Naive thymus-derived CD4-positive, alpha-beta T cell (primary cell): ENCODE measurements around the gene PKIG. TPM values are rescaled to one million over a fixed set of nuclear protein-coding genes. Genes with fewer than 3 reads are reported as not detected.

Experiments
- ATAC-seq: fragments of 150-1000 bp; cut with Tn5 transposase; 2 replicates; pipeline ENCODE4 v1.10.0; 2021; ENCODE audit warnings: mild to moderate bottlenecking, moderate library complexity
- CTCF ChIA-PET: fragments of 350-600 bp; sonication (Branson Sonifier 250); formaldehyde crosslinking; loops from one replicate; lab custom pipeline; 2021; ENCODE audit warnings: antibody characterized with exemption; lab: Charles Lee
- POLR2A ChIA-PET: fragments of 350-600 bp; sonication (Branson Sonifier 250); formaldehyde crosslinking; loops from one replicate; lab custom pipeline; 2021; ENCODE audit warnings: antibody characterized with exemption, inconsistent platforms; lab: Charles Lee
- DNase-seq, 9 donors: peaks; one replicate each; pipeline versions ENCODE4 v3.0.0 to v3.0.0-alpha.2; 2020 to 2022; ENCODE audit warnings: mixed read lengths in 1 of 9
- H3K27ac ChIP-seq: one replicate; pipeline ENCODE4 v1.7.0; 2013; ENCODE audit warnings: mild to moderate bottlenecking, low read depth, low read length, moderate library complexity
- H3K27me3 ChIP-seq, 2 donors: one replicate each; pipeline ENCODE4 v1.7.0; 2013; ENCODE audit warnings: low read length in 2 of 2, mild to moderate bottlenecking in 2 of 2, moderate library complexity in 2 of 2; ENCODE audit not compliant: control insufficient read depth in 2 of 2, insufficient read depth in 2 of 2
- H3K36me3 ChIP-seq, 3 experiments: 1 replicate in 2 of 3; 2 replicates in 1 of 3; pipeline ENCODE4 v1.7.0; 2013; ENCODE audit warnings: low read length in 3 of 3, mild to moderate bottlenecking in 3 of 3, moderate library complexity in 1 of 3; ENCODE audit not compliant: insufficient read depth in 3 of 3, control insufficient read depth in 2 of 3
- H3K4me1 ChIP-seq, 2 donors: one replicate each; pipeline ENCODE4 v1.7.0; 2013; ENCODE audit warnings: low read length in 2 of 2, mild to moderate bottlenecking in 2 of 2, moderate library complexity in 1 of 2; ENCODE audit not compliant: control insufficient read depth in 2 of 2, insufficient read depth in 2 of 2
- H3K4me3 ChIP-seq: 2 replicates; pipeline ENCODE4 v1.7.0; 2013; ENCODE audit warnings: mild to moderate bottlenecking, low read length
- H3K9me3 ChIP-seq, 3 experiments: 1 replicate in 2 of 3; 2 replicates in 1 of 3; pipeline ENCODE4 v1.7.0; 2013; ENCODE audit warnings: low read length in 3 of 3; ENCODE audit not compliant: control insufficient read depth in 2 of 3
- H3K27ac Mint-ChIP-seq, 9 donors: one replicate each; pipeline ENCODE4 v1.8.0; 2020 to 2022; ENCODE audit warnings: mixed read lengths in 9 of 9, mild to moderate bottlenecking in 8 of 9, moderate library complexity in 5 of 9, inconsistent platforms in 2 of 9
- H3K27me3 Mint-ChIP-seq, 5 donors: one replicate each; pipeline ENCODE4 v1.8.0; 2021 to 2022; ENCODE audit warnings: mixed read lengths in 5 of 5, mild to moderate bottlenecking in 1 of 5
- H3K36me3 Mint-ChIP-seq, 5 donors: one replicate each; pipeline ENCODE4 v1.8.0; 2020 to 2022; ENCODE audit warnings: mixed read lengths in 5 of 5, mild to moderate bottlenecking in 3 of 5, inconsistent platforms in 1 of 5
- H3K4me1 Mint-ChIP-seq, 7 donors: one replicate each; pipeline ENCODE4 v1.8.0; 2020 to 2022; ENCODE audit warnings: mixed read lengths in 7 of 7, mild to moderate bottlenecking in 3 of 7, inconsistent platforms in 1 of 7
- H3K4me3 Mint-ChIP-seq, 10 donors: one replicate each; pipeline ENCODE4 v1.8.0; 2020 to 2022; ENCODE audit warnings: mild to moderate bottlenecking in 10 of 10, mixed read lengths in 10 of 10, moderate library complexity in 6 of 10, inconsistent platforms in 2 of 10
- H3K9me3 Mint-ChIP-seq, 11 donors: one replicate each; pipeline ENCODE4 v1.8.0; 2020 to 2022; ENCODE audit warnings: mixed read lengths in 11 of 11, mild to moderate bottlenecking in 4 of 11, inconsistent platforms in 1 of 11, moderate library complexity in 1 of 11
- intact Hi-C, 2 donors: fragments of 100-400 bp; cut with micrococcal nuclease; formaldehyde crosslinking; loops; one replicate each; pipeline ENCODE4 v1.15.1; 2023
- polyA plus RNA-seq, 2 donors: library from polyadenylated mRNA; unstranded; fragments of 300-500 nt; fragmentation: Illumina TruSeq; gene quantifications; one replicate each; pipeline ENCODE4 v1.2.3, GENCODE V29; 2021
- total RNA-seq, 6 experiments: library from RNA in 5 of 6; stranded (reverse) in 5 of 6; gene quantifications; 1 replicate in 5 of 6; 2 replicates in 1 of 6; pipeline ENCODE4 v1.2.3 and lab custom pipeline; 2021 to 2026

Gene PKIG
- total and polyA plus RNA-seq, 7 experiments from 2014 or later, result 1.9 to 6.0 (median 2.9) TPM

DNA sequence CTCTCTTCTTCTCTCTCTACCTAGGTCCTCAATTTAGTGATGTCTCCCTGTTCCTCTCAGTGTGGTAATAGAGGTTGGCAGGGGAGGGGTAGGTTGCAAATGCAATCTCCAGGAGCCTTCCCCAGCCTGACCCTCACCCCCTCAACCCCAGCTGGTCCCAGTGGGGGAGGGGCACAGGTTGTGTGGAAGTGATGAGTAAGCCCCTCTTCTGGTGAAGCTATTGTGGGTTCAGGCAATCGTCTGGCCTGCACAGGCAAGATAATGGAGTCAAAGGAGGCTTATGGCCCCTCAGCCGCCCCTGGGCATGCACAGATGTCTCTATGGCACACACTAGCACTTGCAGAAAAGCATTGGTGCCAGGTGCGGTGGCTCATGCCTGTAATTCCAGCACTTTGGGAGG, 79.9 kb downstream of the PKIG start:
- CTCF ChIA-PET, result interaction anchor here (1.3 kb wide), 1 partner anchor 23 kb away, joined by 3 read pairs; no protein-coding TSS in a partner anchor
- POLR2A ChIA-PET, result interaction anchor here (0.8 kb wide), 1 partner anchor 9 kb away, joined by 3 read pairs; no protein-coding TSS in a partner anchor

DNA sequence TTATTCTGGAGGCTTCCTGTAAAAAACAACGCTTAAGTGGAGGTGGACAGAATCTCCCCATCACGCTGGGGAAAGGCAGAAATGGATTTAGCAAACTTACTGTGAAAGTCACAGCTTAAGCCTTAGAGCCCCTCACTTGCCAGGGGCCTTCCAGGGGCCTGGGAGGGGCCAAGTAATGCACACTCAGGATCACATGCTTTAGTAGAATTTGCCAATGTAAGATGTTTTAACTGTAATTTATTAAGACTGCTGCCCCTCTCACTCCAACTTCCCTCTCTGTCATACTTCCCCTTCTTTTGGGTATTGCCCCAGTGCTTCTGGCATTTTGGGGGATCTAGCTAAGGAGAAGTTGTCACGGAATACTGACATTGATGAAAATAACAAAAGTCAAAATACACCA, 81.8 kb downstream of the PKIG start:
- ChIA-PET POLR2A (no interaction called here), CTCF (interaction anchor here (1.3 to 1.5 kb wide), 2 partner anchors 14 to 84 kb away, joined by 3 to 6 read pairs; no protein-coding TSS in a partner anchor)
- no peaks in the 10 kb centered on the region for H3K27me3 ChIP-seq
- H3K27me3 Mint-ChIP-seq, result no peaks in the 10 kb centered on the region
- peaks cover 0 to 32% (median 3%) of the 10 kb centered on the region in 3 experiments for H3K36me3 ChIP-seq
- H3K4me3 Mint-ChIP-seq, result no peak overlapping the region
- no peak overlapping the region for H3K4me3 ChIP-seq
- H3K9me3 Mint-ChIP-seq, result no peaks in the 10 kb centered on the region
- no peak for DNase-seq
- no peaks in the 10 kb centered on the region for H3K9me3 ChIP-seq
- no peak overlapping the region for H3K27ac Mint-ChIP-seq
- intact Hi-C loops, result no loop called here
- peaks cover 4 to 43% (median 21%) of the 10 kb centered on the region in 5 donors for H3K36me3 Mint-ChIP-seq
- H3K4me1 ChIP-seq, result no peaks in the 10 kb centered on the region
- H3K4me1 Mint-ChIP-seq, result peaks cover 4 to 24% (median 19%) of the 10 kb centered on the region in 7 donors
- no peak overlapping the region for H3K27ac ChIP-seq
- ATAC-seq, result peak; percentile 71

More for the DNA sequence above, 79.9 kb downstream of the PKIG start:
- Histone ChIP-seq H3K9me3 (no peaks in the 10 kb centered on the region), H3K4me1 (no peaks in the 10 kb centered on the region), H3K4me3 (no peak overlapping the region), H3K27me3 (no peaks in the 10 kb centered on the region), H3K27ac (no peak overlapping the region), H3K36me3 (peaks cover 0 to 41% (median 8%) of the 10 kb centered on the region in 3 experiments)
- Mint-ChIP-seq H3K36me3 (peaks cover 4 to 61% (median 34%) of the 10 kb centered on the region in 5 donors), H3K27me3 (no peaks in the 10 kb centered on the region), H3K27ac (peak overlapping the region in 3 of 9 donors; percentile 37 to 76 (median 59)), H3K9me3 (no peaks in the 10 kb centered on the region), H3K4me1 (peaks cover 4 to 20% (median 13%) of the 10 kb centered on the region in 7 donors), H3K4me3 (no peak overlapping the region)
- no peak for DNase-seq
- intact Hi-C loops, result no loop called here
- ATAC-seq, result no peak

DNA sequence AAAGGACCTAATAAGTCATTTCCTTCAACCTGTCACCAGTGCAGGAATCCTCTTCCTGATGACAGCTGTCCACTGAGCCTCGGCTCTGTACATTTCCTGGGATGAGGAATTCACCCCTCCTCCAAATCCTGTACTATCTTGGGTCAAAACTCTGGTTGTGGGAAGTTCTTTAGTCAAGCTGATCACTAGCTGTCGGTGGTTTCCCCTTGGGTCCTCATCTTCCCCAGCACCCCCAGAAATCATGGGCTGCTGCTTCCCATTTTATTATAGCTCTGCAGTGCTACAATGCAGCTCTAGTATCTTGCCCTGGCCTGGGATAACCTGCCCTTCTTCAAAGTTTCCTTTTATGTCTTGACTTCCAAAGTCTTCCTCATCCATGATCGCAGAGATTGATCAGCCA, 83.7 kb downstream of the PKIG start:
- peaks cover 12 to 29% (median 20%) of the 10 kb centered on the region in 7 donors for H3K4me1 Mint-ChIP-seq
- peak overlapping the region in 2 of 9 donors; percentile 5 to 56 for H3K27ac Mint-ChIP-seq
- H3K36me3 Mint-ChIP-seq, result peaks cover 4 to 26% (median 15%) of the 10 kb centered on the region in 5 donors
- DNase-seq (no peak), ATAC-seq (no peak)
- Histone ChIP-seq H3K27ac (no peak overlapping the region), H3K27me3 (no peaks in the 10 kb centered on the region), H3K9me3 (no peaks in the 10 kb centered on the region), H3K4me3 (no peak overlapping the region), H3K4me1 (peaks cover 0 to 7% of the 10 kb centered on the region in 2 donors), H3K36me3 (peaks cover 0 to 15% (median 0%) of the 10 kb centered on the region in 3 experiments)
- H3K27me3 Mint-ChIP-seq, result no peaks in the 10 kb centered on the region
- no peak overlapping the region for H3K4me3 Mint-ChIP-seq
- CTCF ChIA-PET, result interaction anchor here (1.3 kb wide), 1 partner anchor 12 kb away, joined by 3 read pairs; no protein-coding TSS in a partner anchor
- no peaks in the 10 kb centered on the region for H3K9me3 Mint-ChIP-seq
- POLR2A ChIA-PET, result interaction anchor here (1.0 to 1.6 kb wide), 5 partner anchors 9 to 23 kb away, joined by 3 to 6 read pairs (median 4); partner anchors contain the start of gene ADA
- intact Hi-C loops, result no loop called here

Other genes starting within 250 kb of the PKIG start
- gene R3HDML, start 245.5 kb upstream of the PKIG start, total RNA-seq, result not detected
- gene R3HDML, start 245.5 kb upstream of the PKIG start, polyA plus RNA-seq, result not detected
- not detected for gene HNF4A, start 226.9 kb upstream of the PKIG start, total RNA-seq
- not detected for gene HNF4A, start 226.9 kb upstream of the PKIG start, polyA plus RNA-seq
- 10 to 100 TPM; 12.0 to 20.7 (median 17.0) TPM for gene TTPAL, start 106.7 kb upstream of the PKIG start, total RNA-seq
- gene TTPAL, start 106.7 kb upstream of the PKIG start, polyA plus RNA-seq, result 10 to 100 TPM in 1 of 2 donors, 1 to 10 TPM in 1; 8.8 to 14.2 TPM
- gene SERINC3, start 60.5 kb upstream of the PKIG start, total RNA-seq, result 10 to 100 TPM; 59.7 to 85.3 (median 78.9) TPM
- gene SERINC3, start 60.5 kb upstream of the PKIG start, polyA plus RNA-seq, result 100 to 1,000 TPM; 188 to 199 TPM
- gene ADA, start 69.1 kb downstream of the PKIG start, total RNA-seq, result 100 to 1,000 TPM in 1 of 5 experiments, 10 to 100 TPM in 4; 26.1 to 103 (median 28.2) TPM
- 10 to 100 TPM; 40.8 to 41.1 TPM for gene ADA, start 69.1 kb downstream of the PKIG start, polyA plus RNA-seq
- not detected for gene CCN5, start 132.8 kb downstream of the PKIG start, total RNA-seq
- gene CCN5, start 132.8 kb downstream of the PKIG start, polyA plus RNA-seq, result not detected
- under 1 TPM in 1 of 5 experiments, not detected in 4; 0.19 TPM for gene KCNK15, start 163.3 kb downstream of the PKIG start, total RNA-seq
- not detected for gene KCNK15, start 163.3 kb downstream of the PKIG start, polyA plus RNA-seq
- not detected for gene RIMS4, start 228.0 kb downstream of the PKIG start, total RNA-seq
- gene RIMS4, start 228.0 kb downstream of the PKIG start, polyA plus RNA-seq, result not detected